ENCODE measurements around the gene GPC3.

DNA sequence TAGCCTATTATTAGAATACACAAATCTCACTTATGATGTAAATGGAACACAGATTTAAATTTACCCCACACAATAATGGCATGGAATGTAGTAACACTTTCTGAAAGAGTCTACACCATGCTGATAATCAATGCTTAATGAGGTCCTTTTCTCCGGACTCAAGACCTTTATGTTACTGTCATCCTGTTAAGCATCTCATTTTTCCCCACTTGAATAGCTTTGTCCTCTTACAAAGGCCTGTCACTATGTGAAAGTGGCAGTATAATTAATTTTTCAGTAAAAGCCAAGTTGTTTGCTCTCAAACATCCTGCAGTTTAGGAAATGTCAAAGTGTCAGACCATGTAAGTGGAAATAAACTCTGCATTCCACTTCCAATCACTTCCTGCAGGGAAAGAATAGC, 96.4 kb downstream of the GPC3 start:
- TF ChIP-seq, protein P1, sequence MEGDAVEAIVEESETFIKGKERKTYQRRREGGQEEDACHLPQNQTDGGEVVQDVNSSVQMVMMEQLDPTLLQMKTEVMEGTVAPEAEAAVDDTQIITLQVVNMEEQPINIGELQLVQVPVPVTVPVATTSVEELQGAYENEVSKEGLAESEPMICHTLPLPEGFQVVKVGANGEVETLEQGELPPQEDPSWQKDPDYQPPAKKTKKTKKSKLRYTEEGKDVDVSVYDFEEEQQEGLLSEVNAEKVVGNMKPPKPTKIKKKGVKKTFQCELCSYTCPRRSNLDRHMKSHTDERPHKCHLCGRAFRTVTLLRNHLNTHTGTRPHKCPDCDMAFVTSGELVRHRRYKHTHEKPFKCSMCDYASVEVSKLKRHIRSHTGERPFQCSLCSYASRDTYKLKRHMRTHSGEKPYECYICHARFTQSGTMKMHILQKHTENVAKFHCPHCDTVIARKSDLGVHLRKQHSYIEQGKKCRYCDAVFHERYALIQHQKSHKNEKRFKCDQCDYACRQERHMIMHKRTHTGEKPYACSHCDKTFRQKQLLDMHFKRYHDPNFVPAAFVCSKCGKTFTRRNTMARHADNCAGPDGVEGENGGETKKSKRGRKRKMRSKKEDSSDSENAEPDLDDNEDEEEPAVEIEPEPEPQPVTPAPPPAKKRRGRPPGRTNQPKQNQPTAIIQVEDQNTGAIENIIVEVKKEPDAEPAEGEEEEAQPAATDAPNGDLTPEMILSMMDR (IDR thresholded peaks at IDR 0.05), result no peak
- TF ChIP-seq POLR2AphosphoS5 (IDR thresholded peaks at IDR 0.05) (no peak), EP300 (IDR thresholded peaks at IDR 0.05) (no peak)

Data from suprapubic skin (tissue), 4 donors.